Measurements from ENCODE around the gene PHACTR1. TPM values are rescaled to one million over a fixed set of nuclear protein-coding genes. Genes with fewer than 3 reads are reported as not detected.

The PHACTR1 gene
- total and polyA plus RNA-seq, 9 of the 15 experiments (the other 6 are each of a cell fraction or from before 2014, with no cell fraction given) = 11.5 to 32.6 (median 22.0) TPM

- WGBS (ENCODE audit: insufficient coverage, low coverage, missing lambda C conversion rate) = 0% methylated on average over 2 of the region's 2 CpGs
- no peaks in the 10 kb centered on the region for H3K36me3 ChIP-seq (ENCODE audit: control insufficient read depth, insufficient read depth, low read length)
- TF ChIP-seq NR4A1 (CRISPR knock-in tag; IDR thresholded peaks at IDR 0.05) (no peak), NR4A1 (tag; IDR thresholded peaks at IDR 0.05) (no peak), NR2C2 (CRISPR knock-in tag; IDR thresholded peaks at IDR 0.05) (no peak), NR2C2 (tag; IDR thresholded peaks at IDR 0.05) (no peak), ZNF384 (IDR thresholded peaks at IDR 0.05; ENCODE audit: low read depth, low read length) (no peak), SAFB2 (IDR thresholded peaks at IDR 0.05; ENCODE audit: borderline replicate concordance, low read depth, low read length, severe bottlenecking) (no peak), ZNF583 (CRISPR knock-in tag; IDR thresholded peaks at IDR 0.05) (no peak), NCOA1 (IDR thresholded peaks at IDR 0.05; ENCODE audit: low read depth) (no peak), RNF2 (IDR thresholded peaks at IDR 0.05) (no peak), ZNF134 (CRISPR knock-in tag; conservative IDR thresholded peaks at IDR 0.05) (no peak)
- H3K4me2 ChIP-seq (ENCODE audit: insufficient read depth, low read length) = no peak overlapping the region
- FAIRE-seq (no peak), DNase-seq (ENCODE audit: extremely low read depth in 1 of 4, low spot score in 3 of 4) (no peak), ATAC-seq (no peak)
- in situ Hi-C loops (cut with MboI) = no loop called here
- H3K79me2 ChIP-seq (ENCODE audit: control insufficient read depth, insufficient read depth, low read length) = no peaks in the 10 kb centered on the region
- H3K27me3 ChIP-seq (ENCODE audit: control insufficient read depth in 2 of 2, insufficient read depth in 2 of 2, low read length in 2 of 2) = peaks cover 0 to 4% of the 10 kb centered on the region in 2 experiments; a peak in 1 of 5 replicates
- intact Hi-C loops (cut with micrococcal nuclease) = no loop called here
- no peaks in the 10 kb centered on the region for H3K4me1 ChIP-seq (replicated peaks in 1 of 2; ENCODE audit: control insufficient read depth in 2 of 2, insufficient read depth in 2 of 2, low read length in 2 of 2)
- no peak overlapping the region for H3K27ac ChIP-seq (ENCODE audit: extremely low read depth, low read depth, low read length)
- no peak overlapping the region for H3K9ac ChIP-seq (ENCODE audit: insufficient read depth in 1 of 2, low read depth in 2 of 2, low read length in 2 of 2)
- H2AFZ ChIP-seq (ENCODE audit: low read depth, low read length) = no peak overlapping the region
- H4K20me1 ChIP-seq (replicated peaks; ENCODE audit: control insufficient read depth, insufficient read depth, low read length) = no peaks in the 10 kb centered on the region
- BruUV-seq (replicated peaks) = no TSS peak
- ChIA-PET POLR2A (no interaction called here), CTCF (ENCODE audit: low intra/inter-chr PET ratio) (no interaction called here)
- no peaks in the 10 kb centered on the region for H3K9me3 ChIP-seq (replicated peaks; ENCODE audit: control insufficient read depth, insufficient read depth, low read depth, low read length)
- H3K4me3 ChIP-seq = no peak overlapping the region
- H3K9me1 ChIP-seq (ENCODE audit: control insufficient read depth, insufficient read depth, low read length) = no peaks in the 10 kb centered on the region
Measured at GRCh38 chr6:13024616-13025015, 308.0 kb downstream of the PHACTR1 start.
